Thyroid gland (tissue), 4 donors: ENCODE results near the gene ARF4. TPM values are rescaled to one million over a fixed set of nuclear protein-coding genes. Genes with fewer than 3 reads are reported as not detected.

Source experiments
- DNase-seq, 2 donors: peaks; one replicate each; pipeline ENCODE4 v3.0.0-alpha.2; 2019
- H3K27ac ChIP-seq, 3 donors: fragments of 200-600 bp; sonication (generic); 1 replicate in 2 of 3; 2 replicates in 1 of 3; pipeline ENCODE4 v1.5.1; 2016 to 2019; ENCODE audit warnings: mild to moderate bottlenecking in 1 of 3, moderate library complexity in 1 of 3
- H3K27me3 ChIP-seq: fragments of 200-600 bp; sonication (generic); one replicate; pipeline ENCODE4 v1.5.1; 2019
- H3K36me3 ChIP-seq, 2 donors: fragments of 200-600 bp; sonication (generic); one replicate each; pipeline ENCODE4 v1.5.1; 2016 to 2019
- H3K4me1 ChIP-seq, 2 donors: fragments of 200-600 bp; sonication (generic); one replicate each; pipeline ENCODE4 v1.5.1; 2017 to 2019
- H3K4me3 ChIP-seq, 3 donors: fragments of 200-600 bp; sonication (generic); replicated peaks in 1 of 3; 1 replicate in 2 of 3; 2 replicates in 1 of 3; pipeline ENCODE4 v1.5.1; 2016; ENCODE audit warnings: mild to moderate bottlenecking in 1 of 3
- H3K9me3 ChIP-seq: fragments of 200-600 bp; sonication (generic); one replicate; pipeline ENCODE4 v1.5.1; 2017
- CTCF ChIP-seq, 6 experiments: fragments of 200-600 bp in 3 of 6; fragments of 450-650 bp in 3 of 6; sonication (generic) in 3 of 6; IDR thresholded peaks; one replicate each; pipeline ENCODE4 v1.5.1; 2016 to 2019; ENCODE audit warnings: antibody characterized with exemption in 6 of 6, mild to moderate bottlenecking in 2 of 6, inconsistent platforms in 1 of 6, moderate library complexity in 1 of 6
- POLR2A ChIP-seq, 2 donors: fragments of 450-650 bp; IDR thresholded peaks; one replicate each; pipeline ENCODE4 v1.6.1; 2017; ENCODE audit warnings: antibody characterized with exemption in 2 of 2, mild to moderate bottlenecking in 2 of 2, moderate library complexity in 1 of 2
- WGBS, 2 donors: methylation state at CpG; one replicate each; pipeline ENCODE4 v1.1.5; 2017; 5-methylcytosine and 5-hydroxymethylcytosine counted together
- intact Hi-C: fragments of 100-400 bp; cut with DNase I; formaldehyde crosslinking; loops from one replicate; pipeline ENCODE4 v1.15.1; 2023
- total RNA-seq, 4 donors: library from RNA; depleted of rRNA; stranded (reverse); fragments of >200 nt; gene quantifications; one replicate each; pipeline ENCODE4 v1.2.3, GENCODE V29; 2016

ARF4 gene
- total RNA-seq, 4 donors from 2014 or later, result 125 to 195 (median 159) TPM

GRCh38 chr3:57594576-57594975, 2.6 kb downstream of the ARF4 start:
- Histone ChIP-seq H3K27ac (no peak overlapping the region), H3K36me3 (no peaks in the 10 kb centered on the region), H3K4me3 (no peak overlapping the region), H3K27me3 (no peaks in the 10 kb centered on the region), H3K4me1 (peaks cover 38 to 39% of the 10 kb centered on the region in 2 donors), H3K9me3 (no peaks in the 10 kb centered on the region)
- intact Hi-C loops, result no loop called here
- no peak for DNase-seq
- WGBS, 2 donors, result 59 to 70% methylated on average over 5 of the region's 5 CpGs
- no peak for TF ChIP-seq POLR2A (IDR thresholded peaks at IDR 0.05)
- TF ChIP-seq CTCF (IDR thresholded peaks at IDR 0.05), result no peak

DNA sequence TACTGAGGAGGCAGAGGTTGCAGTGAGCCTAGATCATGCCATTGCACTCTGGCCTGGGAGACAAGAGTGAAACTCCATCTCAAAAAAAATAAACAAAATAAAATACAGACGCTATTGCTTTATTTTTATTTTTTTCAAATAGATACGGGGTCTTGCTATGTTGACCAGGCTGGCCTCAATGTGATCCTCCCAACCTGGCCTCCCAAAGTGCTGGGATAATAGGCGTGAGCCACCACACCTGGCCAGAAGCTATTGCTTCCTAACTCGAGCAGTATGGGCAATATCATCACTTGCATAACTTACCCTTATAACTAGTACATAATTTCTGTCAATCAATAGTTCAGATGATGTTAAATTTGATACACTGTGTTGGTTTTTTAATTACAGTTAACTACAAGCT, 3.0 kb downstream of the ARF4 start:
- no peak for DNase-seq
- H3K4me1 ChIP-seq, result peaks cover 38% of the 10 kb centered on the region in 2 donors
- WGBS, 2 donors, result 77 to 86% methylated on average over 4 of the region's 4 CpGs
- H3K36me3 ChIP-seq, result no peaks in the 10 kb centered on the region
- no peaks in the 10 kb centered on the region for H3K9me3 ChIP-seq
- intact Hi-C loops, result no loop called here
- TF ChIP-seq CTCF (IDR thresholded peaks at IDR 0.05) (no peak), POLR2A (IDR thresholded peaks at IDR 0.05) (no peak)
- no peak overlapping the region for H3K4me3 ChIP-seq
- H3K27me3 ChIP-seq, result no peaks in the 10 kb centered on the region
- H3K27ac ChIP-seq, result no peak overlapping the region

GRCh38 chr3:57592306-57592705, 4.8 kb downstream of the ARF4 start:
- intact Hi-C loops, result no loop called here
- no peak overlapping the region for H3K4me3 ChIP-seq
- no peak for TF ChIP-seq POLR2A (IDR thresholded peaks at IDR 0.05)
- no peak for TF ChIP-seq CTCF (IDR thresholded peaks at IDR 0.05)
- H3K4me1 ChIP-seq, result peaks cover 30 to 31% of the 10 kb centered on the region in 2 donors
- H3K27me3 ChIP-seq, result no peaks in the 10 kb centered on the region
- no peaks in the 10 kb centered on the region for H3K9me3 ChIP-seq
- 80% methylated on average over 6 of the region's 6 CpGs for WGBS, 2 donors
- no peak overlapping the region for H3K27ac ChIP-seq
- DNase-seq, result no peak
- no peaks in the 10 kb centered on the region for H3K36me3 ChIP-seq

GRCh38 chr3:57587905-57588304, 9.2 kb downstream of the ARF4 start:
- intact Hi-C loops, result no loop called here
- Histone ChIP-seq H3K27me3 (no peaks in the 10 kb centered on the region), H3K9me3 (no peaks in the 10 kb centered on the region), H3K36me3 (no peaks in the 10 kb centered on the region), H3K4me1 (peaks cover 7 to 18% of the 10 kb centered on the region in 2 donors), H3K27ac (no peak overlapping the region), H3K4me3 (no peak overlapping the region)
- WGBS, 2 donors, result 88 to 91% methylated on average over 2 of the region's 2 CpGs
- no peak for TF ChIP-seq POLR2A (IDR thresholded peaks at IDR 0.05)
- no peak for DNase-seq

DNA sequence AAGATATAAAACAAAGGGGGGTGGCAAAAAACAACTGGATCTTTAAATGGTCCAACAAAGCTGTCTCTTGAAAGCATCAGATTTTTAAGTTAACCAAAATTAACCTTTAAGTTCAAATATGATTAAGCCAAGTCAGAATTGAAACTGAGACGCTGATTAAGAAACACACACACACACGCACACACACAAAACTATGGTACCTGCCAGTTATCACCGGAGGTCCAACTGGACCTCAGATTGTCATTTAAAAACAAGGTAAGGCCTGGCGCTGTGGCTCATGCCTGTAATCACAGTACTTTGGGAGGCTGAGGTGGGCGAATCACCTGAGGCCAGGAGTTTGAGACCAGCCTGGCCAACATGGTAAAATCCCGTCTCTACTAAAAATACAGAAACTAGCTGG, 10.4 kb downstream of the ARF4 start:
- 85 to 86% methylated on average over 6 of the region's 6 CpGs for WGBS, 2 donors
- H3K27ac ChIP-seq, result no peak overlapping the region
- peaks cover 3 to 13% of the 10 kb centered on the region in 2 donors for H3K4me1 ChIP-seq
- no peak for TF ChIP-seq CTCF (IDR thresholded peaks at IDR 0.05)
- TF ChIP-seq POLR2A (IDR thresholded peaks at IDR 0.05), result no peak
- DNase-seq, result no peak
- intact Hi-C loops, result no loop called here
- H3K27me3 ChIP-seq, result no peaks in the 10 kb centered on the region
- H3K9me3 ChIP-seq, result no peaks in the 10 kb centered on the region
- H3K36me3 ChIP-seq, result no peaks in the 10 kb centered on the region
- no peak overlapping the region for H3K4me3 ChIP-seq

DNA sequence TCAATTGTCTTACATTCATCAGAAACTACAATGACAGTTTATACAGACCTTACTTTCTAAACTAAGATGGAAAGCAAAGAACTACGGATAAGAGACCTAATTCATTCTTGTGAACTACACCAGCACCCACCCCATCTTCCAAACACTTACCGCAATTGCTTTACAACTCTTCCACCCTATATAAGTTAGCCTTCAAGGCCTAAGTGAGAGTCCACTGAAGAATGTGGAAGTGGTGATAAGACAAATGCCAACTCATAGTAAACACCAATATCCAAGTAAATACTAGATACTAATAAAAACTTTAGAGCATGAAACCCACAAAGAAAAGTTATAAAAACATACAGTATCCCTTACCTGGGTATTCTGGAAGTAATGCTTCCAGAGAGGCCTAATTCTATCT, 13.6 kb downstream of the ARF4 start:
- 84 to 91% methylated on average over 2 of the region's 2 CpGs for WGBS, 2 donors
- no peak overlapping the region for H3K27ac ChIP-seq
- no peak overlapping the region for H3K4me3 ChIP-seq
- TF ChIP-seq POLR2A (IDR thresholded peaks at IDR 0.05) (no peak), CTCF (IDR thresholded peaks at IDR 0.05) (no peak)
- H3K9me3 ChIP-seq, result no peaks in the 10 kb centered on the region
- DNase-seq, result no peak
- H3K36me3 ChIP-seq, result peaks cover 0 to 9% of the 10 kb centered on the region in 2 donors
- H3K4me1 ChIP-seq, result peaks cover 3 to 13% of the 10 kb centered on the region in 2 donors
- intact Hi-C loops, result no loop called here
- H3K27me3 ChIP-seq, result no peaks in the 10 kb centered on the region
